Pancreas (tissue), 10 donors: ENCODE results near the gene RNF157. TPM values are rescaled to one million over a fixed set of nuclear protein-coding genes. Genes with fewer than 3 reads are reported as not detected.
A peak's percentile ranks its signal among the peaks of the same experiment; 100 is the strongest.
"Not testable (repeated sequence)": the region's sequence is repeated elsewhere in the genome, so short reads cannot be mapped to it uniquely, and the experiment has no call there.

Experiments
- ATAC-seq, 4 donors: fragments of 200-7000 bp; cut with Tn5 transposase; one replicate each; pipeline versions ENCODE4 v1.8.0 to v1.9.1; 2020; ENCODE audit warnings: mild to moderate bottlenecking in 4 of 4, moderate library complexity in 4 of 4
- DNase-seq, 6 donors: peaks; one replicate each; pipeline ENCODE4 v3.0.0-alpha.2; 2020
- FAIRE-seq: peaks from 2 replicates; lab custom pipeline; 2012; peaks lifted over from hg19 to GRCh38; lab: Jason Lieb, UNC
- H3K27ac ChIP-seq, 4 donors: fragments of 200-600 bp; sonication (generic); 1 replicate in 3 of 4; 2 replicates in 1 of 4; pipeline versions ENCODE4 v1.5.0 to v1.8.0; 2020
- H3K27me3 ChIP-seq, 4 donors: fragments of 200-600 bp; one replicate each; pipeline ENCODE4 v1.8.0; 2021
- H3K36me3 ChIP-seq, 3 donors: fragments of 200-600 bp; sonication (generic) in 1 of 3; one replicate each; pipeline versions ENCODE4 v1.5.0 to v1.8.0; 2020 to 2021
- H3K4me1 ChIP-seq, 3 donors: fragments of 200-600 bp; one replicate each; pipeline ENCODE4 v1.8.0; 2021
- H3K4me3 ChIP-seq, 4 donors: fragments of 200-600 bp; sonication (generic) in 2 of 4; one replicate each; pipeline versions ENCODE4 v1.5.0 to v1.8.0; 2020 to 2021
- H3K9me3 ChIP-seq, 4 donors: fragments of 200-600 bp; one replicate each; pipeline ENCODE4 v1.8.0; 2021
- CTCF ChIP-seq, 4 donors: fragments of 200-600 bp; sonication (generic) in 3 of 4; IDR thresholded peaks; one replicate each; pipeline versions ENCODE4 v1.5.0 to v1.8.0; 2021; ENCODE audit warnings: antibody characterized with exemption in 4 of 4
- WGBS, 2 donors: extraction: QIAGEN DNeasy Blood & Tissue Kit; methylation state at CpG; one replicate each; pipeline ENCODE4 v1.1.7; 2013; 5-methylcytosine and 5-hydroxymethylcytosine counted together
- intact Hi-C, 3 donors: fragments of 100-400 bp; cut with DNase I; formaldehyde crosslinking; loops; one replicate each; pipeline versions ENCODE4 v1.11.1 to v1.14.2; 2022
- polyA plus RNA-seq, 2 donors: library from polyadenylated mRNA; stranded (reverse); fragments of 200-250 nt; gene quantifications; one replicate each; pipeline ENCODE4 v1.2.3, GENCODE V29; 2013
- total RNA-seq, 6 donors: library from RNA; stranded (reverse); fragmentation: NEBNext Ultra II Directional in 4 of 6; extraction: Animal tissue kit (Norgen Biotek cat#: 25700) in 4 of 6; gene quantifications; one replicate each; pipeline versions ENCODE4 v1.2.1 to v1.2.4, GENCODE V29; 2021 to 2023
- donor health status: healthy with polysubstance abuse.
- donor health status: DM: no; HTN: no; CAD: no; lungs with moderate emphysema.
- donor health status: DM: no; HTN: no; CAD: no.
- donor health status: control.
- donor health status: control.
- donor health status: Bipolar disorder and iron deficiency.
- donor health status: DM: yes; HTN: yes; CAD: no.
- donor health status: DM: no; HTN: no; CAD: no.
- donor health status: DM: no; HTN: no; CAD: no.
- donor health status: DM: yes; HTN: yes; CAD: no.

The RNF157 gene
- total and polyA plus RNA-seq, 8 donors: 0.87 to 6.4 (median 3.3) TPM

GRCh38 chr17:76260669-76261068, 20.4 kb upstream of the RNF157 start:
- no peaks in the 10 kb centered on the region for H3K9me3 ChIP-seq
- peaks cover 31 to 47% (median 35%) of the 10 kb centered on the region in 3 donors for H3K4me1 ChIP-seq
- no peak overlapping the region for H3K4me3 ChIP-seq
- intact Hi-C loops: no loop called here
- ATAC-seq (no peak), FAIRE-seq (no peak), DNase-seq (no peak)
- TF ChIP-seq CTCF (IDR thresholded peaks at IDR 0.05): no peak
- 75 to 84% methylated on average over 5 of the region's 5 CpGs for WGBS, 2 donors
- no peaks in the 10 kb centered on the region for H3K36me3 ChIP-seq
- peak overlapping the region in 2 of 4 donors; percentile 67 to 71 for H3K27ac ChIP-seq
- no peaks in the 10 kb centered on the region for H3K27me3 ChIP-seq

- peak overlapping the region; percentile 10 to 71 (median 56) for H3K27ac ChIP-seq
- 88 to 97% methylated on average over 7 of the region's 7 CpGs for WGBS, 2 donors
Measured at GRCh38 chr17:76260220-76260619, 19.9 kb upstream of the RNF157 start.

GRCh38 chr17:76256430-76257050, 16.2 kb upstream of the RNF157 start:
- H3K9me3 ChIP-seq, H3K27me3 ChIP-seq, ATAC-seq, DNase-seq, H3K4me3 ChIP-seq, H3K36me3 ChIP-seq, FAIRE-seq, H3K27ac ChIP-seq, intact Hi-C loops: not testable (repeated sequence)
- H3K4me1 ChIP-seq: peaks cover 8 to 24% (median 10%) of the 10 kb centered on the region in 3 donors
- 85 to 86% methylated on average over 19 of the region's 19 CpGs for WGBS, 2 donors

More at GRCh38 chr17:76260220-76260619, 19.9 kb upstream of the RNF157 start:
- Histone ChIP-seq H3K36me3 (no peaks in the 10 kb centered on the region), H3K4me1 (peaks cover 31 to 47% (median 35%) of the 10 kb centered on the region in 3 donors), H3K27me3 (no peaks in the 10 kb centered on the region), H3K4me3 (no peak overlapping the region), H3K9me3 (no peaks in the 10 kb centered on the region)
- FAIRE-seq: no peak
- no peak for ATAC-seq
- intact Hi-C loops: no loop called here
- no peak for TF ChIP-seq CTCF (IDR thresholded peaks at IDR 0.05)
- DNase-seq: no peak

- WGBS, 2 donors: 74 to 76% methylated on average over 6 of the region's 6 CpGs
- intact Hi-C loops: no loop called here
- H3K36me3 ChIP-seq: no peaks in the 10 kb centered on the region
- H3K4me3 ChIP-seq: no peak overlapping the region
- DNase-seq (no peak), ATAC-seq (no peak), FAIRE-seq (no peak)
- no peaks in the 10 kb centered on the region for H3K9me3 ChIP-seq
- H3K4me1 ChIP-seq: peaks cover 6 to 25% (median 6%) of the 10 kb centered on the region in 3 donors
- H3K27me3 ChIP-seq: no peaks in the 10 kb centered on the region
- H3K27ac ChIP-seq: no peak overlapping the region
- TF ChIP-seq CTCF (IDR thresholded peaks at IDR 0.05): no peak
Measured at GRCh38 chr17:76255801-76256429, 15.6 kb upstream of the RNF157 start.

GRCh38 chr17:76254275-76254674, 14.0 kb upstream of the RNF157 start:
- FAIRE-seq (no peak), DNase-seq (no peak), ATAC-seq (no peak)
- intact Hi-C loops: no loop called here
- 75 to 80% methylated on average over 5 of the region's 5 CpGs for WGBS, 2 donors
- Histone ChIP-seq H3K4me3 (no peak overlapping the region), H3K27me3 (no peaks in the 10 kb centered on the region), H3K36me3 (no peaks in the 10 kb centered on the region), H3K4me1 (peaks cover 0 to 10% (median 0%) of the 10 kb centered on the region in 3 donors), H3K9me3 (no peaks in the 10 kb centered on the region), H3K27ac (no peak overlapping the region)
- TF ChIP-seq CTCF (IDR thresholded peaks at IDR 0.05): no peak
